ENCODE data around the gene LEFTY1. TPM values are rescaled to one million over a fixed set of nuclear protein-coding genes. Genes with fewer than 3 reads are reported as not detected.

Gene LEFTY1
- total and polyA plus RNA-seq, 2 donors (not counting 1 experiment from before 2014, with no cell fraction given): not detected

GRCh38 chr1:225914391-225914790 lies 25.4 kb upstream of the LEFTY1 start:
- Histone ChIP-seq H3K9me3 (ENCODE audit: control insufficient read depth, insufficient read depth, low read depth, low read length) (no peaks in the 10 kb centered on the region), H4K20me1 (ENCODE audit: control insufficient read depth, extremely low read depth, insufficient read depth, low read length) (no peaks in the 10 kb centered on the region), H3K27me3 (ENCODE audit: control insufficient read depth, insufficient read depth, low read length) (no peaks in the 10 kb centered on the region), H3K27ac (ENCODE audit: insufficient read depth, low read length) (no peak overlapping the region), H3K79me2 (ENCODE audit: control insufficient read depth, insufficient read depth, low read length) (no peaks in the 10 kb centered on the region), H3K36me3 (ENCODE audit: control insufficient read depth, insufficient read depth, low read length) (peaks cover 4% of the 10 kb centered on the region), H3K4me2 (ENCODE audit: extremely low read depth, insufficient read depth, low read length) (no peak overlapping the region), H3K9ac (ENCODE audit: insufficient read depth, low read length) (no peak overlapping the region), H2AFZ (ENCODE audit: low read length) (no peak overlapping the region), H3K4me3 (replicated peaks in 1 of 4; ENCODE audit: control extremely low read depth in 1 of 4, insufficient read depth in 1 of 4, low read depth in 3 of 4, low read length in 4 of 4) (no peak overlapping the region), H3K4me1 (ENCODE audit: control insufficient read depth, extremely low read depth, insufficient read depth, low read length) (no peaks in the 10 kb centered on the region)
- DNase-seq (ENCODE audit: low read depth in 2 of 2): no peak
- TF ChIP-seq EZH2 (IDR thresholded peaks at IDR 0.05; ENCODE audit: low read length, missing control alignments) (no peak), CTCF (conservative IDR thresholded peaks at IDR 0.05 in 1 of 2, IDR thresholded peaks at IDR 0.05 in 1 of 2; ENCODE audit: low read depth in 1 of 2, low read length in 2 of 2) (no peak)

GRCh38 chr1:225911191-225912130 lies 22.5 kb upstream of the LEFTY1 start:
- peak overlapping the region; percentile 7 for H2AFZ ChIP-seq (ENCODE audit: low read length)
- no peak overlapping the region for H3K27ac ChIP-seq (ENCODE audit: insufficient read depth, low read length)
- H3K9me3 ChIP-seq (ENCODE audit: control insufficient read depth, insufficient read depth, low read depth, low read length): no peaks in the 10 kb centered on the region
- H4K20me1 ChIP-seq (ENCODE audit: control insufficient read depth, extremely low read depth, insufficient read depth, low read length): no peaks in the 10 kb centered on the region
- H3K27me3 ChIP-seq (ENCODE audit: control insufficient read depth, insufficient read depth, low read length): no peaks in the 10 kb centered on the region
- no peaks in the 10 kb centered on the region for H3K36me3 ChIP-seq (ENCODE audit: control insufficient read depth, insufficient read depth, low read length)
- no peaks in the 10 kb centered on the region for H3K79me2 ChIP-seq (ENCODE audit: control insufficient read depth, insufficient read depth, low read length)
- H3K4me2 ChIP-seq (ENCODE audit: extremely low read depth, insufficient read depth, low read length): no peak overlapping the region
- no peaks in the 10 kb centered on the region for H3K4me1 ChIP-seq (ENCODE audit: control insufficient read depth, extremely low read depth, insufficient read depth, low read length)
- peak; percentile 20 to 41 for DNase-seq (ENCODE audit: low read depth in 2 of 2)
- TF ChIP-seq CTCF (conservative IDR thresholded peaks at IDR 0.05 in 1 of 2, IDR thresholded peaks at IDR 0.05 in 1 of 2; ENCODE audit: low read depth in 1 of 2, low read length in 2 of 2): peak; percentile 56 to 84
- TF ChIP-seq EZH2 (IDR thresholded peaks at IDR 0.05; ENCODE audit: low read length, missing control alignments): no peak
- H3K4me3 ChIP-seq (replicated peaks in 1 of 4; ENCODE audit: control extremely low read depth in 1 of 4, insufficient read depth in 1 of 4, low read depth in 3 of 4, low read length in 4 of 4): no peak overlapping the region
- no peak overlapping the region for H3K9ac ChIP-seq (ENCODE audit: insufficient read depth, low read length)

- no peaks in the 10 kb centered on the region for H3K79me2 ChIP-seq (ENCODE audit: control insufficient read depth, insufficient read depth, low read length)
- no peak for TF ChIP-seq CTCF (conservative IDR thresholded peaks at IDR 0.05 in 1 of 2, IDR thresholded peaks at IDR 0.05 in 1 of 2; ENCODE audit: low read depth in 1 of 2, low read length in 2 of 2)
- TF ChIP-seq EZH2 (IDR thresholded peaks at IDR 0.05; ENCODE audit: low read length, missing control alignments): no peak
- no peaks in the 10 kb centered on the region for H3K27me3 ChIP-seq (ENCODE audit: control insufficient read depth, insufficient read depth, low read length)
- H3K4me2 ChIP-seq (ENCODE audit: extremely low read depth, insufficient read depth, low read length): no peak overlapping the region
- no peak overlapping the region for H3K9ac ChIP-seq (ENCODE audit: insufficient read depth, low read length)
- no peaks in the 10 kb centered on the region for H4K20me1 ChIP-seq (ENCODE audit: control insufficient read depth, extremely low read depth, insufficient read depth, low read length)
- H3K4me3 ChIP-seq (replicated peaks in 1 of 4; ENCODE audit: control extremely low read depth in 1 of 4, insufficient read depth in 1 of 4, low read depth in 3 of 4, low read length in 4 of 4): no peak overlapping the region
- no peaks in the 10 kb centered on the region for H3K36me3 ChIP-seq (ENCODE audit: control insufficient read depth, insufficient read depth, low read length)
- H3K4me1 ChIP-seq (ENCODE audit: control insufficient read depth, extremely low read depth, insufficient read depth, low read length): no peaks in the 10 kb centered on the region
- no peaks in the 10 kb centered on the region for H3K9me3 ChIP-seq (ENCODE audit: control insufficient read depth, insufficient read depth, low read depth, low read length)
- DNase-seq (ENCODE audit: low read depth in 2 of 2): no peak
- H2AFZ ChIP-seq (ENCODE audit: low read length): no peak overlapping the region
- no peak overlapping the region for H3K27ac ChIP-seq (ENCODE audit: insufficient read depth, low read length)
Measured at GRCh38 chr1:225909477-225909876, 20.5 kb upstream of the LEFTY1 start.
